HG03097 (cell line): Measurements from ENCODE around the gene TRABD2B.
A peak's percentile ranks its signal among the peaks of the same experiment; 100 is the strongest.

ENCODE experiments used
- ATAC-seq: cut with Tn5 transposase; IDR thresholded peaks from one replicate; pipeline ENCODE4 v1.9.1; 2021; ENCODE audit not compliant: unreplicated experiment, low FRiP score

Gene TRABD2B

DNA sequence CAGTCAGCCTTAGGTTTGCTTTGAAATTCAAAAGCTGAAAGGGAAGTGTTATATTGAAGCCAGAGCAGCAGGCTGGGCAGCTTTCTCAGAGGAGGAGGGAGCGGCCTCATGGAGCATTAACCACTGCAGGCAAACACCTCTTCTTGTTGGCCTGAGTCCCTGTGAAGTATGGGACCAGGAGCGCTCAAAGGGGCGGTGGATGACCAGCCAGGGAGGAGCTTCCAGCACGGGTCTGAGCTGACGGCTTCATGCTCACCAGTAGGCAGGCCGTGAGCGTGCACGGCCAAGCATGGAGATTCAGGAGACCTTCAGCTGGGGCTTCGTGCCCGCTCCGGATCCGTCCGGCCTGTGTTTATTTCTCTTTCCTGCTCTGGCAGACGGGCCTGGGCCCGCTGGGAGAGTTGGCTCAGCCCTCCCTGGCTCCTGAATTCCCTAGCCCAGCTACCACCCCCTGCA, 245.2 kb downstream of the TRABD2B start:
- ATAC-seq: no peak

GRCh38 chr1:47751193-47751592, 246.0 kb downstream of the TRABD2B start:
- no peak for ATAC-seq

- no peak for ATAC-seq
Observed at GRCh38 chr1:47745715-47746609, 251.2 kb downstream of the TRABD2B start.

- ATAC-seq: no peak
Observed at GRCh38 chr1:47742890-47743760, 254.1 kb downstream of the TRABD2B start.

DNA sequence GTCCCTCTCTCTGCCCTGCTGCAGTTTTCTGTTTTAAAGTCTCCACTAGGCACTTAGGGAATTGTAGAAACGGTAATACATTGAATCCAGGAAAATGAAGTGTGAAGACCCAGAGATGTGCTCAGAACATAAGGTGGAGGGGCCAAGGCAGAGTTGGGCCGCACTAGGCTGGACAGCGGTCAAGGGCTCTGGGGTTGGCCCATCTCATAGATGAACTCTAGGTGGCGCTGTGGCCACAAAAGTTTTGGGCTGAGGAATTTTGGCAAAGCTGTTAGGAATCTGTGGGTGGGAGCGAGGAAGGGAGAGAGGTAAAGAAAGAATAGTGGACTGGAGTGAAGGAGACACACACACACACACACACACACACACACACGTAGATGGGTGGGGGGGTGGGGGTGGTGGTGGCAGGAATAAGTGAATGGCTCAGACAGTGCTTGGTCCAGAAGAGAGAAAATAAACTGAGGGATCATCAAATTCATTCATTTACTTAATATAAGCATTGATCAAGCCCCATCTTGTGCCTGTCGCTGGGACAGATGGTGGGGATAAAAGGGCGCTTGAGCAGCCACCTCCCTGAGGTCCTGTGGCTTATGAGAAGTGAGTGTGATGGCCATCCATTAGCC, 258.5 kb downstream of the TRABD2B start:
- ATAC-seq: no peak

- ATAC-seq: no peak
Observed at GRCh38 chr1:47732489-47732888, 264.7 kb downstream of the TRABD2B start.

GRCh38 chr1:47731730-47732129, 265.5 kb downstream of the TRABD2B start:
- ATAC-seq: no peak

GRCh38 chr1:47729685-47730084, 267.5 kb downstream of the TRABD2B start:
- ATAC-seq: no peak

DNA sequence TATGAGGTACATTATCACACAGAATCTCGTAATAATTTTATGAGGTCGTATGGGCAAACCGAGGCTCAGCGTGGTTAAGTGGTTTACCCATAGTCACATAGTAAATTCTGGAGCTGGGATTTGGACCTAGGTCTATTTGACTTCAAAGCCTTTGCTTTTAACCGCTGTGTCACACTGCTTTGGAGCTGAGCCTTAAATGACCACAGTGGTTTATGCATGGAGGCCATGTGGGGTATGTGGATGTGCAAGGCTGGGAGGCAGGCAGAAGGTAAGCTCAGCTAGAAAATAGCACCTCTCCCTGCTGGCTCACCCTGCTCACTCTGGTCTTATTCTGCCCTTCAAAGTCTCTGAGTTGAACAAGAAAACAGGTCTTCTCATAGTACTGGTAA, 269.5 kb downstream of the TRABD2B start:
- ATAC-seq: no peak

GRCh38 chr1:47727051-47727696, 270.0 kb downstream of the TRABD2B start:
- ATAC-seq: no peak

DNA sequence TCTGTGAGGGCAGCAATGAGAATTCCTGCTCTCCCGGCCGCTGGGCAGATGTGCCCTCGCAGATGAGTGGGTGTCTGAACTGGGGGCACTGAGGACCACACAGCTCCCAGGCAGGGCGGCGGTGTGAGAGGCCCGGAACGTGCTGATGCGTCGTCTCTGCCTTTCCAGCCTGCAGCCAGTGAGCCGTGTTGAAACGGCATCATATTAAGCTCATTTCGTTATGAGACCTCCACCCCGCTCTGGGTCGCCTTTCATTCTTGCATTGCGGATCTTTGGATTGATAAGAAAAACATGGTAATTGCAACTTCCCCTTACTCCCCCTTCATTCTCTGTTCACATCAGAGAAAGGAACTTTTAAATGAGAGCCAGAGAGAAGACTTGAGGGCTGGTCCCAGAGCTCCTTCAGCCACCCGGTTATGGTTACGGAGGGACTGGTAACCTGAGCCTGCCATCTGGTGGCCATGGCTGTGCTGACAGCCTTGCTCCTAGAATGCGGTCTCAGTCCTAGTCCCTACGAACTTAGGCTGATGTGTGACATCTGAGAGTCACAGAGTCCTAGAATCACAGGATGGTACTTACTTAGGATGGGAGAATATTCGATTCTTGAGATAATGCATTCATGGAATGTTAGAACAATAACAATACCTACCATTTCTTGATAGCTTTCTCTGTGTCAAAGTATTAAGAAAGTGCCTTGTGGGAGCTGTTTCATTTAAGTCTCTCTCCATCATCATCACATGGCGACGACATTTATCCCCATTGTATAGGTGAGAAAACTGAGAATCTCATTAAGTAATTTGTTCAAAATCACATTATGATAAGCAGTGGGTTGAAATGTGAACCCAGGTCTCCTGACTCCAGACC, 271.0 kb downstream of the TRABD2B start:
- ATAC-seq: peak; percentile 88

GRCh38 chr1:47725511-47725991, 271.6 kb downstream of the TRABD2B start:
- ATAC-seq: no peak

GRCh38 chr1:47725000-47725473, 272.1 kb downstream of the TRABD2B start:
- no peak for ATAC-seq

- no peak for ATAC-seq
Observed at GRCh38 chr1:47724432-47724999, 272.7 kb downstream of the TRABD2B start.

GRCh38 chr1:47722909-47723580, 274.1 kb downstream of the TRABD2B start:
- ATAC-seq: no peak

DNA sequence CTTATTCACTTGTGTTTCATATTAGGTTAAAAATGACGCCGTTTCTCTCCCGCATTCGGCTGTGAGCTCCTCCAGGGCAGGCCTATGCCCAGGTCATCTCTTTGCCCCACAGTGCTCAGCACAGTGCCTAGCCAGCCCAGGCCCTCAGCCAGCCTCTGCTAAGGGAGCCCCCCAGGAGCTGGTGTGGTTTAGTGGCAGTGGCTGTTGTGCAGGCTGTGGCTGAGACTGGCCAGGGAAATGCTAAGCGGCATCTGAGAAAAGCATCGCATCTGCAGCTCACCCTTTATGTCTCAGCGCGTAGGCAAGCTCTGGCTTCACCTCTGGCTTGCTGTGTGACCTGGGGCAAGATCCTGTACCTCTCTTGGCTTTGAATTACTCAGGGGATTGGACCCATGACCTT, 275.1 kb downstream of the TRABD2B start:
- no peak for ATAC-seq

- no peak for ATAC-seq
Observed at GRCh38 chr1:47720111-47720510, 277.1 kb downstream of the TRABD2B start.

- ATAC-seq: no peak
Observed at GRCh38 chr1:47717341-47717740, 279.8 kb downstream of the TRABD2B start.
